IPS-18c (cell line): ENCODE data around the gene AKAP6.

ENCODE experiments used
- H3K4me3 ChIP-seq: 2 replicates; pipeline ENCODE4 v1.7.0; 2013; ENCODE audit warnings: low read depth, mild to moderate bottlenecking, low read length, moderate library complexity; ENCODE audit not compliant: insufficient read depth
- H3K9me3 ChIP-seq: one replicate; pipeline ENCODE4 v1.6.1; 2013; ENCODE audit warnings: mild to moderate bottlenecking, low read length, moderate library complexity; ENCODE audit not compliant: control insufficient read depth, insufficient read depth

The AKAP6 gene

DNA sequence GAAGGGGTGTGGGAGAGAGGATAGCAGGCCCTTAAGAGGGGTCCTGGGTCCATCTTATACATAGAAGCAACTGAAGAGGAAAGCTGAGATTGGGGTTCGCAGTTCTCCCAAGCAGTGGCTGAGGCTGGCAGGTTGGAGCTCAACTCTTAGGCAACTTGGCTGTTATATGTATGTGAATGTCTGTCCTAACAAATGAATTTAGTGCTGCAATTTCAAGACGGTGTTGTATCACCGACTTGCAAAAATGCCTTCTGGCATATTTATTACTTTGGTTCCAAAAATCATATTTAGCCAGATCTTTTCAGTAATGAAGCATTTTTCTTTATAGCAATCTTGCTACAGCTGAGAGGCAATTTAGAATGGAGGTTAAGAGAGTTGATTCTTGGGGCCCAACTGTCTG is 148.3 kb downstream of the AKAP6 start:
- Histone ChIP-seq H3K4me3 (no peak overlapping the region), H3K9me3 (no peaks in the 10 kb centered on the region)

DNA sequence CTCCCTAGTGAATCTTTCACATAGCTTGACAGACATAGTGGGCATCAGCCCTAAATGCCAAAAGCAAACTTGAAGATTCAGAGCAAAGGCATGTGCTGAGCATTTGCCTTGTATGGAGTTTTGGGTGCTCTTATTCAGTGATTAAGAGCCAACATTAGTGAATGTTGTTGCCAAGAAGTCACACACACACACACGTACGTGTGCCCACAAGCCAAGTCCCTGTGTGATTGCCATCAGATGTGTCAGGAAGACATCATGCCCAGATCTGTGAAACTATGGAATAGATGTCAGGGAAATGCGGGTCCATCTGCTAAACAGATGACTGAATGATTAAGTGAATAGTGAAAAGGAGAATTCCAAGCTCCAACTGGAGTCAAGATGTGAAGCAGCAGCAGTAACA is 149.0 kb downstream of the AKAP6 start:
- Histone ChIP-seq H3K4me3 (no peak overlapping the region), H3K9me3 (no peaks in the 10 kb centered on the region)

DNA sequence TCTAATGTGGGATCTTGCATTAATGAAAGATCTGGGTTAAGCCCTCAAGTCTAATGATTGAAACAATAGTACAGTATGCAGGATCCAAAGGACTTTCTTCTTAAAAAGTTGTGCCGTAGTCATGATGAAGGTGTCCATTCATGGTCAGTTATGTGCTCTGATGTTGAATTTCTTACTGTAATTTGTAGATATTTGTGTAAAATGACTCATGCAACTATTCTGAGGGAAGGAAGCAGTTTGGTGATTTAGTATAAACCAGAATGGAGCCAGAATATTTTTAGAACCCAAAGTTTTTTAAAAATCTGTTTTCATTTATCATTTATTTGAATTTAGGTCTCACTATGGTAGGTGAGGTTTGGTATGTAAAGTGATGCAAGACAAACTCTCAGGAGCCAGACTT is 151.2 kb downstream of the AKAP6 start:
- no peaks in the 10 kb centered on the region for H3K9me3 ChIP-seq
- H3K4me3 ChIP-seq: no peak overlapping the region

DNA sequence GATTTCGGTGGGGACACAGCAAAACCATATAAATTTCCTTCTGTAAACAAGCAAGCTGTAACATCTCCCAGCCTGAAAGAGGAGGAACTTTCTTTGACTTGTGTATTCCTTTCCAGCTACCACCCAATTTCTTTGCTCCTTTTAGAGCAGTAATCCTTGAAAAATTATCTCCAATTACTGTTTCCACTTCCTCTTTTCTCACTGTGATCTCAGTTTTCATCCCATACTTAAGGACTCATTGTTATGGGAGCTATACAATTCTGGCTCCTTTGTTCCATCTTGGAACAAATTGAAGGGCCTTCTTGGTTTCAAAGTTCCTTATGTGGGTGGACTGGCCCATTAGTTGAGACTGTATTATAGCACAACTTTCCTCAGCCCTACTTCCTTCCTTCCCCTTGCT is 152.6 kb downstream of the AKAP6 start:
- no peaks in the 10 kb centered on the region for H3K9me3 ChIP-seq

DNA sequence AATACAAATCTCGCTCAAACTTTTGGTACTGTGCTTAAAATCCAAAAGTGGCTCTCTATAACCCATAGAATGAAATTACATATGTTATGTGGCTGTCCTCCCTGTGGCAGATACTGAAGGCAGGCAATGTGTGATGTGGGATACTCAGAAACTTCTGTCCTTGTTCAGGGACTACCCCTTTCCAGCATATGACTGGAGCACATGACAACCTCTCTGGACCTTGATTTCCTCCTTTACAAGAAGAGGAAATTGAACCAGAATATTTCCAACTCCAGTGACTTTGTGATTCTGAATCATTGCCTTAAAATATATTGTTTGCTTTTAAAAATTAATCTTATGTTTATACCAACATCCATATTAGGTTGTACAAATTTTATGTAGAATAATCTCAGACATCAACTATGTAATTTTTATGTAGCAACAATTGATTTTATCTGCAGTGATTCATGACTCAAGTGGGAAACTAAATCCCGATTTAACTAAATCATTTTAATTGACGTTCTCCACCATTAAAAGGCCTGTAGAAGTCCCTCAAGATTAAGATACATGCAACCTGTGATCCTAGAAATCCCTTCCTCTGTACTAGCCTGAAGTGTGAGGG is 162.4 kb downstream of the AKAP6 start:
- no peak overlapping the region for H3K4me3 ChIP-seq
- no peaks in the 10 kb centered on the region for H3K9me3 ChIP-seq

More for the DNA sequence above, 152.6 kb downstream of the AKAP6 start:
- no peak overlapping the region for H3K4me3 ChIP-seq

DNA sequence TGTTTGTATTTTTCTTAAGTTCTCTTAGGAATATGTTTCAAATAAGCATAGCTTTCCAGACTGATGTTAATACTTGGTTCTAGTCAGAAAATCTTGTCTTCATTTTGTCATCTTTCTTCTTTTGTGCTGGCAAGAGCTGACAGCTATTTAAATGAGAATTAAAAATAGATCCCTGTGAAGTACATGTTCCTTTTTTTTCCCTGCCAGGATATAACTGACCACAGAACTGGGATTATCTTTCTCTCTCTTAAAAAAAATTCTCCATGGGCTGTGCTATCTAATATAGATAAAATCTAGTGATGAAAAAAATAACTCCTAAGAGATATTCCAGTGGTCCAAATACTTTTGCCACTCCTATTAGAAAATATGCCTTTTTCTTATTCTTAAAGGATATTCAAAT is 163.4 kb downstream of the AKAP6 start:
- Histone ChIP-seq H3K9me3 (no peaks in the 10 kb centered on the region), H3K4me3 (no peak overlapping the region)

DNA sequence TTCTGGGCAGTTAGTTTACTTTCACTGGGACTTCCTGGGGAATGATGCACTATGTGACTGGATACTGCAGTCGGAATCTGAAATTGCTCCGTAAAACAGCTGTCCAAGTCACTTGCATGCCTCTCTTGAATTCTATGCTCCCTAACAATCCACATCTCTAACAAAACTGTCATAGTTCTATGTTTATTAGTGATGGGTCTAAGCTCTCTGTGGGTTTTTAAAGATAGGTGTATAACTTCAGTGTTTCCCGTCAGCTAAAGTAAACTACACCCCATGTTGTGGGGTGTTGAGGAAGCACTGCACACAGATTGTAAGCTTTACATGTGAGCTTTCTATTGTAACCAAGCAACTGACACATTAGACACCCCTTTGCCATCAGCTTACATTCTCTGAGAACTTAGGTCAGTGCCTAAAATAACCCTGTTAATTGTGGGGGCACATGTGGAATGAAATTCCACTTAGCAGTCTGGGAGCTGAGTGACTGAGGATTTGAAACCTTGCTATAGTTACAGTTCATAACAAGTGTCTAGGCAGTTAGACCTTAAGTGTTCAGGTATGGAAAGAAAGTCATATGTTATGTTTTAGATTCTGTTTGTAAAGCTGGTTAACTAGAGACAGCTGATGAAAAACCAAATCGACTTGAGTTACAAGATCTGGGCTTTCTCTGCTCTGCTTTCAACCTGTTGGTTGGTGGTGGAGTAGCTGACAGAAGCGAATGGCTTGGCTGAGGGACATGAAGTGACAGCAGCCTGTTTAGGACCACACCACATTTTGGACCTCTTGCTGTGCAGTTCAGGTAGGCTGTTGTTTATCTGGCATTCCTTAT is 165.7 kb downstream of the AKAP6 start:
- Histone ChIP-seq H3K4me3 (no peak overlapping the region), H3K9me3 (no peaks in the 10 kb centered on the region)

DNA sequence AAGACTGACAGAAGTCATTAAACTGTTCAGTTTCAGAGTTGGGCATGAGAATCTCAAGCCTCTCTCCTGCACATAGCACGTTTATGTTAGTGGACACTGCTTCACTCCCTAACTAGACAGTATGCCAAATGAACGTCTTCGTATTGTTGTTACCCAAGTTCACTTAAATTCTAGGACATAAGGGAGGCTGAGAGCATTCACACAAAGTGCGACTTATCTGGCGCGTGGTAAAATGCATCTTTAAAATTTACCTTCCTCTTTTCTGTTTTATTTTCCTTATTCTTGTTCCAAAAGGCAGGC is 166.3 kb downstream of the AKAP6 start:
- H3K9me3 ChIP-seq: no peaks in the 10 kb centered on the region
- H3K4me3 ChIP-seq: no peak overlapping the region

DNA sequence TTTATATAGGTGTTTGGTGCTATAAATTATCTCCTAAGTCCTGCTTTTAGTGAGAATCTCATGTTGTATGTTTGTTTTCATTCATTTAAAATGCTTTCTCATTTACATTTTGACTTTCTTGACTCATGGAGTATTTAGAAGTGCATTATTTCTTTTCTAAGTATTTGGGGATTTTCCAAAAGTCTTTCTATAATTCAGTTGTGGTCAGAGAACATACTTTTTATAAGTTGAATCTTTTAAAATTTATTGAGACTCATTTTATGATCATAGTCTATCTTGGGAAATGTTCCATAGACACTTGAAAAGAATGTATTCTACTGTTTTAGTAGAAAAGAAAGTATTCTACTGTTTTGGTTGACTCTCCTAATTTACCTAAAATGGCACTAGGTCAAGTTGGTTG is 168.2 kb downstream of the AKAP6 start:
- Histone ChIP-seq H3K4me3 (no peak overlapping the region), H3K9me3 (no peaks in the 10 kb centered on the region)

DNA sequence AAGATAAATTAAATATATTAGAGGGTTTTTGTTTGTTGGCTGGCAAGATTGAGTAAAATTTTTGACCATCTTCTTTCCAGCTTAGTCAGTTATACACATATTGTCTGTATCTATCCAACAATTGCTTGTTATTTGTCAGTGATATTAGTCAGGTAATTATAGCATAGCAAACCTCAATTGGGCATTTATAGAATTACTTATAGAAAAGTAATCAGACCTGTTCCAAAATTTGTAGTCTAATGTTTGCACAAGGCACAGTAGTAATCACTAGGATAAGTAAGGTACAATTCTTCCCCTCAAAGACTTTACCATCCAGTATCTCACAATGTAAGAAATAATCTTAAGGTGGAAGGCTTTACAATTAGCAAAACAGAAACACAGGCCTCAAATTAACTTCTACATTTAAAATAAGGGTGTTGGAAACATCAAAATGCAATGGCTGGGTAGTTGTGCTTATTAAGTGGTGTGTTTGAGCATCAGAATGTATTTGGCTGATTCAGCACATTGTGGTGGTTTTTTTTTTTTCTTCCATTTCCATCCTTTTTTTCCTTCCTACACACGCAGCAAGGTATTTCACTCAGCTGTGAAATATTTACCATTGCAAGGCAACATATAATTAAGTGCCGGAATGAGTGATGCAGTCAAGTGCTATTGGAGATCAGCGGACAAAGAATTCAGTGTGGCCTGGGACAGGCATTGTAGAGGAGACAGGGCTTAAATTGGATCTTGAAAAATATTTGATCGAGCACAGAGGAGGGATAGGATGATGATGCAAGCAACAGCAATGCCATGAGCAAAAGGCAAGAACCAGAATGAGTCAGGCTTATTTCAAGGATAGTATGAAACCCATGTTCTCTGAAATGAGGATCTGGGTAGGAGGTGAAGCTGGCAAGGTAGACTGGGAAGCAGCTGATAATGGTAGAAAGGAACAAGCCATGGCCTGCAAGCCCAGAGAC is 178.2 kb downstream of the AKAP6 start:
- H3K4me3 ChIP-seq: no peak overlapping the region

DNA sequence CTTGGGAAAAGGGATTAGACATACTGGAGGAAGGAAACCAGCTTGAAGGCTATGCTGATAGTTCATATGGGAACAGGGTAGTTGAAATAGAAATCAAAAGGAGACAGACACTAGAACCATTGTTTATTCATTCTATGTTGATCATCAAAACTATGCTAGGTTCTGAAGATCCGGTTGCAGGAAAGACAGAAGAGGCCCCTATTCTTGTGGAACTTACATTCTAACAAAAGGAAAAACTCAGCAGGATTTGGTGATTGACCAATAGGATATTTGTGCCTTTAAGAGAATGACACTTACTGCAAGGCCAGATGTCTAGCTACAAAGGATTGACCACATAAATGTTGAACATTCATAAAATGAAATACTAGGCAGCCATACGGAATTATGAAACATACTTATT is 179.2 kb downstream of the AKAP6 start:
- H3K9me3 ChIP-seq: no peaks in the 10 kb centered on the region
- no peak overlapping the region for H3K4me3 ChIP-seq

More for the DNA sequence above, 178.2 kb downstream of the AKAP6 start:
- no peaks in the 10 kb centered on the region for H3K9me3 ChIP-seq

DNA sequence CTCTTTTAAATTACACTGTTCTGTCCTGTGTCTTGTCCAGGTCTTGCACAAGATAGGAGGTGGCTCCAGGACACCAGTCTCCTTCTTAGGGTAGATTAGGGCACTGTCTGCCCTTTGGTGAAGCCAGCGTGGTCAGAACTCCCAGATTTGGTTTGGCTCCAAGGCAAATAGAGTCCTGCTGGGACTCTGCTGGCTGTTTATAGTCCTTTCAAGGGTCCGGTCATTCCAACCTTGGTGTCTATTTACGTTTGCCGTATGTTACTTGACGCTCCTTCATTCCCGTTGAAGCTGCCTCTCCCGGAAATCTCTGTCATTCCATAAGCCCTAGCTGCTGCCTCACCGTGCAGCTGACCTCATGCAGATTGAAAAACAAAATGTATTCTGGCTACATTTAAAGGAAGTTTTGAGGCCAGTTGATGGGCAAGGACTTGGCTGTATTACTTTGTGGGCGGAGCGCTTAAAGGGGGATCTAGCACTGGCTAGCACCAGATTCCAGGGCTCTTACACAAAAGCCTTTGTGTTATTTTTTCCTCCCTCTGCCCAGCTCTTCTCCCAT is 180.6 kb downstream of the AKAP6 start:
- Histone ChIP-seq H3K4me3 (no peak overlapping the region), H3K9me3 (no peaks in the 10 kb centered on the region)

DNA sequence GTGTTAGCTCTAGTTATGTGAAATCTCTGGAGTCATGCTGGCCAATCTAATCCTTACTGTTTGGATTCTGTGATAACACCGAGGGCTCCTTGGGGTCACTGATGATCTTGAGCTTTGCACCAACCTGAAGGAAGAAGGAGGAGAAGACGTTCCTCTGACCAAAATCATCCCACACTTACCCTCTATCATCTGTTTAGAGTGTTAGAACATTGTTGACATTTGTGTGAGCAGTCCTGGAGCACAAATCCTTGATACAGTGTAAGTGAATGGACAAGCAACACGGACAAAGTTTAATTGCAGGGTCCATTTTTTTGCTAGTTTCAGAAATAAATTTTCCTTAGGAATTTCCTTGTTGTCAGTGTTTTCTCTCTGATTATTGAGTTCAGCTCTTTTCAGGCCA is 181.7 kb downstream of the AKAP6 start:
- Histone ChIP-seq H3K9me3 (no peaks in the 10 kb centered on the region), H3K4me3 (no peak overlapping the region)

DNA sequence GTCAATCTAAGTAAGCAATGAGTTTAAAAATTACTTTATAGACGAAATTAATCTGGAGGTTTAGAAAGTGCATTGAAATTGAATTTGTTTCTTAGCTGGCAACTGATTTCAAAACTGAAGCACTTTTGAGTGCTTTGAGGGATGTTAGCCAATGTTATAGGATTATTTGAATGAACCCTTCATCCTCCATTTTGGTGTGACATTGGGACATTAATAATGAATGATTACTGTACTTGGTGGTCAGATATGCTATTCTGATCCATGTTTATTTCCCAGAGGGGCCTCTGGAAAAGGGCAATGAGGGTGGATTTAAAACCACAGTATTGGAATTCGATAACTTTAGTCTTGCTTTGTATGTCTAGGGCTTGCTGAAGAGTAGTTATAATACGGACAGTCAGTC is 183.2 kb downstream of the AKAP6 start:
- Histone ChIP-seq H3K4me3 (no peak overlapping the region), H3K9me3 (no peaks in the 10 kb centered on the region)

DNA sequence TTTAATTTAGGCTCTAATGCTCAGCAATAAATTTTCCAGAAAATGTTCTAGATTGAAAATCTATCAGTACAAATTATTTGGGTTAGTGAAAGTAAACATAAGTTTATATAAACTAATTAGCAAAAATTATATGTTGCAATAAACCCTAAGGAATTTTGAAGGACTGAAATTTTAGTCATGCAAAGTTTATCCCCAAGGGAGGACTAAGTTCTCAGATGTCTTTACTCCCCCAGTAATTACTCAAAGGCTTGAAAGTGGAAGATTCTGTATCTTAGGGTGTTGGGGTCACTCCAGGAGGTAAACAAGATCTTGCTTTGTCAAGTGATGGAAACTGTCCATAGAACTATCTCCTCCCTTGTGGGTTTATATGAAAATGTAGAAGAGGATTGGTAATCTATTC is 183.7 kb downstream of the AKAP6 start:
- no peak overlapping the region for H3K4me3 ChIP-seq

DNA sequence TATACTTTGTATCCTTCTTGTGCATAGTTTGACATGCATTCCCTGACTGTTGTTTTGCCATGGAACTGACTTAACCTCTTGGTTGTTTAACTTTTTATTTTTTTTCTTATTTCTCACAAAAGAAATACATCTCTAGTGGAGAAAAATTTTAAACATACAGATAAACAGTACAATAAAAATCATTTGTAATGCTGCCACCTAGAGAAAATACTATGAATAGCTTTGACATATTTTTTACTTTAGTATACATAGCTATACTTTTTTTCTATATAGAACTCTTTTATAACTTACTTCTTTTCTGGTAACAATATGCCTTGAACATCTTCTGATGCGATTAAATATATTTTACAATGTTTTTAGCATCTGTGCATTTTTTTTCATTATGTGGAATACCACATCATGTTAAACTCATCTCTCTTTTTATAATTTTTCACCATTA is 184.5 kb downstream of the AKAP6 start:
- H3K4me3 ChIP-seq: no peak overlapping the region
- H3K9me3 ChIP-seq: no peaks in the 10 kb centered on the region

More for the DNA sequence above, 183.7 kb downstream of the AKAP6 start:
- no peaks in the 10 kb centered on the region for H3K9me3 ChIP-seq

DNA sequence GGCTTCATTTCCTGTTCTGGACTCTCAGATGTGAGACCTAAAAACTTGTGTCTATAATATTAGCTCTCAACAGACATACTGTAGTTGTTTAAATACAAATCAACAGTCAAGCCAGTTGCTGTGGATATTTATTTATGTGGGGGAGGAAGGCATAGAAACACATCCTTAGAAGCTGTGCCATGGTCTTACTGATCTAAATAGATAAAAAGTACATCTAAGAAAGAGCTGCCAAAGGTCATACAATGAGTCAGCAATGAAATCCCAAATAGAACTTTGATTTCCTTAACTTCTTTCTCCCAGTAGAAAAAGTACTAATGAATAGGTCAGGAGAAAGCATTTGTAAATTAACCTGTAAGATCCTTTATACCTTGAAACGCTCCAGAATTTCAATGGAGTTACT is 185.1 kb downstream of the AKAP6 start:
- no peak overlapping the region for H3K4me3 ChIP-seq

More for the DNA sequence above, 185.1 kb downstream of the AKAP6 start:
- no peaks in the 10 kb centered on the region for H3K9me3 ChIP-seq
